Neural progenitor cell (in vitro differentiated cells): ENCODE results near the gene TPSAB1. TPM values are rescaled to one million over a fixed set of nuclear protein-coding genes. Genes with fewer than 3 reads are reported as not detected.

Source experiments
- DNase-seq: peaks from one replicate; pipeline ENCODE4 v3.0.0-alpha.2; 2016; ENCODE audit warnings: low spot score
- H2AFZ ChIP-seq: fragments of 200-600 bp; sonication (generic); replicated peaks from 2 replicates; pipeline ENCODE4 v1.6.1; 2016; ENCODE audit warnings: antibody characterized with exemption
- H3F3A ChIP-seq: fragments of 200-600 bp; sonication (generic); 2 replicates; pipeline ENCODE4 v1.6.1; 2016; ENCODE audit warnings: antibody characterized with exemption, low read depth
- H3K27ac ChIP-seq: fragments of 200-600 bp; sonication (generic); 2 replicates; pipeline ENCODE4 v1.5.1; 2016; ENCODE audit warnings: mild to moderate bottlenecking
- H3K27me3 ChIP-seq: fragments of 200-600 bp; sonication (generic); 2 replicates; pipeline ENCODE4 v1.6.1; 2016; ENCODE audit warnings: mild to moderate bottlenecking, moderate library complexity
- H3K36me3 ChIP-seq: fragments of 200-600 bp; sonication (generic); 2 replicates; pipeline ENCODE4 v1.5.1; 2016
- H3K4me1 ChIP-seq: fragments of 200-600 bp; sonication (generic); 2 replicates; pipeline ENCODE4 v1.6.1; 2016; ENCODE audit warnings: mixed run types
- H3K4me2 ChIP-seq: fragments of 200-600 bp; sonication (generic); 2 replicates; pipeline ENCODE4 v1.6.1; 2016
- H3K4me3 ChIP-seq: fragments of 200-600 bp; sonication (generic); 2 replicates; pipeline ENCODE4 v1.5.1; 2016
- H3K79me2 ChIP-seq: fragments of 200-600 bp; sonication (generic); 2 replicates; pipeline ENCODE4 v1.6.1; 2016; ENCODE audit warnings: low read depth
- H3K9ac ChIP-seq: fragments of 200-600 bp; sonication (generic); 2 replicates; pipeline ENCODE4 v1.6.1; 2016
- H3K9me3 ChIP-seq: fragments of 200-600 bp; sonication (generic); 2 replicates; pipeline ENCODE4 v1.5.1; 2016; ENCODE audit warnings: low read depth
- H4K20me1 ChIP-seq: fragments of 200-600 bp; sonication (generic); 2 replicates; pipeline ENCODE4 v1.6.1; 2016; ENCODE audit warnings: low read depth
- H3K27ac Mint-ChIP-seq: 3 replicates; pipeline ENCODE4 v1.8.0; 2021; ENCODE audit warnings: mixed read lengths
- H3K27me3 Mint-ChIP-seq: 2 replicates; pipeline ENCODE4 v1.8.0; 2022; ENCODE audit warnings: low read depth, mild to moderate bottlenecking, inconsistent platforms, moderate library complexity, mixed read lengths; ENCODE audit not compliant: insufficient read depth
- H3K36me3 Mint-ChIP-seq: 3 replicates; pipeline ENCODE4 v1.8.0; 2021; ENCODE audit warnings: mixed read lengths
- H3K4me1 Mint-ChIP-seq: 3 replicates; pipeline ENCODE4 v1.8.0; 2021; ENCODE audit warnings: mixed read lengths
- H3K4me3 Mint-ChIP-seq: 3 replicates; pipeline ENCODE4 v1.8.0; 2021; ENCODE audit warnings: mild to moderate bottlenecking, moderate library complexity, mixed read lengths
- H3K9me3 Mint-ChIP-seq: 3 replicates; pipeline ENCODE4 v1.8.0; 2020; ENCODE audit warnings: mixed read lengths
- EZH2 ChIP-seq: fragments of 200-600 bp; sonication (generic); IDR thresholded peaks from 2 replicates; pipeline ENCODE4 v1.6.1; 2017; ENCODE audit warnings: antibody characterized with exemption, mild to moderate bottlenecking, moderate library complexity
- EZH2phosphoT487 ChIP-seq: fragments of 200-600 bp; sonication (generic); IDR thresholded peaks from 2 replicates; pipeline ENCODE4 v1.6.1; 2017; ENCODE audit warnings: antibody characterized with exemption
- total RNA-seq: library from RNA; depleted of rRNA; stranded (reverse); fragments of >200 nt; gene quantifications from 2 replicates; pipeline ENCODE4 v1.2.3, GENCODE V29; 2015; ENCODE audit warnings: low replicate concordance
- TF ChIP-seq, protein P1 (sequence below): fragments of 200-600 bp; sonication (generic); IDR thresholded peaks from 2 replicates; pipeline ENCODE4 v1.5.1; 2017; ENCODE audit warnings: antibody characterized with exemption, mild to moderate bottlenecking

Gene TPSAB1
- total RNA-seq, 1 donor from 2014 or later, result not detected

DNA sequence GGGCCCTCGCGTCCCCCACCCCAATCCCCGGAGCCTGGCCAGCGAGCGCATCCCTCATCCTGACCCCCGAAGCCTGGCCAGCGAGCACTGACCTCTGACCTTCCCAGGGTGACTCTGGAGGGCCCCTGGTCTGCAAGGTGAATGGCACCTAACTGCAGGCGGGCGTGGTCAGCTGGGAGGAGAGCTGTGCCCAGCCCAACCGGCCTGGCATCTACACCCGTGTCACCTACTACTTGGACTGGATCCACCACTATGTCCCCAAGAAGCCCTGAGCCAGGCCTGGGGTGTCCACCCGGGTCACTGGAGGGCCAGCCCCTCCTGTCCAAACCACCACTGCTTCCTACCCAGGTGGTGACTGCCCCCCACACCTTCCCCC lies 17.7 kb downstream of the TPSAB1 start:
- H3K27me3 ChIP-seq, result peaks cover 37% of the 10 kb centered on the region
- Mint-ChIP-seq H3K36me3 (no peaks in the 10 kb centered on the region), H3K4me1 (peaks cover 7% of the 10 kb centered on the region)

DNA sequence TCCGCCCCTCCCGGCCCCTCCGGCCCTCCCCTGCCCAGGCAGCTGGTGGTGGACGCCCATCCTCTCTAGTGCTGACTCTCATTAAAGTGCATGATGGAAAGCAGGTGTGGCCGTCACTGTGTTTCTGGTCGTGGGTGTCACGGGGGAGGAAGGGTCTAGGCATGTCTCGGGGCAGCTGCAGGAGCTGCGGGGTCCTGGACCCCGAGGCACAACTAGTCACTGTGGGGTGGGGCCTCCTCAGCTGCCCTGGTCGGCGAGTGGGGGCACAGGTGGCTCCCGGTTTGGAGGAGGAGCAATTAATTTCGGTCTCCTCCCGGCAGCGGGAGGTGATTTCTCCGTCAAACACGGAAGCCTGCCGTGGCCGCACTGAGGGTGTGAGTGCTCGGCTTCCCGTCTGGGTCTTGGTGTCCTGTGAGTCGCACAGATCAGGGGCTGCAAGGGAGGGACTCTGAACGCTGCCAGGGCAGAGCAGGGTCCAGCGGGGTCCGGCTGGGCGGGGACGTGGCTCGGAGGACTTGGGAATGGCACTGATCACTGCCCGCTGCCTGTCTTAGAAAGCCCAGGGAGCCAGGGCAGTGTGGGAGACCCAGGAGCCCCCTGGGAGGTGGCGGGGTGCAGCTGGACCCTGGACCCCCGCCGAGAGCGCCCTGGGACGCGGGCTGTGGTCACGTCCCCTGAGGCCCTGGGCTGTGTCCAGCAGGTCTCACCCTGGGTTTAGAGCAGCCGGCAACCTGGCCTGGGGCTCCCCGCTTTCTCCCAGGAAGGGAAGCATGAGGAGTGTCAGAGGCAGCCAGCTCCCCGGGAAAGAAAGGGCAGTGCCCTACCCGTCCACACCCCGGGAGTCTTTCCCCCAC lies 18.6 kb downstream of the TPSAB1 start:
- H3K4me1 ChIP-seq, result peaks cover 4% of the 10 kb centered on the region
- H3K27me3 ChIP-seq, result peaks cover 37% of the 10 kb centered on the region
- H3K9me3 ChIP-seq, result no peaks in the 10 kb centered on the region
- peak overlapping the region; percentile 41 for H3K4me3 Mint-ChIP-seq
- H3K36me3 Mint-ChIP-seq, result no peaks in the 10 kb centered on the region
- TF ChIP-seq EZH2phosphoT487 (no peak), EZH2 (no peak)
- TF ChIP-seq, protein P1, sequence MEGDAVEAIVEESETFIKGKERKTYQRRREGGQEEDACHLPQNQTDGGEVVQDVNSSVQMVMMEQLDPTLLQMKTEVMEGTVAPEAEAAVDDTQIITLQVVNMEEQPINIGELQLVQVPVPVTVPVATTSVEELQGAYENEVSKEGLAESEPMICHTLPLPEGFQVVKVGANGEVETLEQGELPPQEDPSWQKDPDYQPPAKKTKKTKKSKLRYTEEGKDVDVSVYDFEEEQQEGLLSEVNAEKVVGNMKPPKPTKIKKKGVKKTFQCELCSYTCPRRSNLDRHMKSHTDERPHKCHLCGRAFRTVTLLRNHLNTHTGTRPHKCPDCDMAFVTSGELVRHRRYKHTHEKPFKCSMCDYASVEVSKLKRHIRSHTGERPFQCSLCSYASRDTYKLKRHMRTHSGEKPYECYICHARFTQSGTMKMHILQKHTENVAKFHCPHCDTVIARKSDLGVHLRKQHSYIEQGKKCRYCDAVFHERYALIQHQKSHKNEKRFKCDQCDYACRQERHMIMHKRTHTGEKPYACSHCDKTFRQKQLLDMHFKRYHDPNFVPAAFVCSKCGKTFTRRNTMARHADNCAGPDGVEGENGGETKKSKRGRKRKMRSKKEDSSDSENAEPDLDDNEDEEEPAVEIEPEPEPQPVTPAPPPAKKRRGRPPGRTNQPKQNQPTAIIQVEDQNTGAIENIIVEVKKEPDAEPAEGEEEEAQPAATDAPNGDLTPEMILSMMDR, result no peak
- H3F3A ChIP-seq, result no peaks in the 10 kb centered on the region
- no peak overlapping the region for H3K9ac ChIP-seq
- no peaks in the 10 kb centered on the region for H3K36me3 ChIP-seq
- H3K27ac ChIP-seq, result no peak overlapping the region
- H3K4me2 ChIP-seq, result peak overlapping the region; percentile 38
- no peak overlapping the region for H2AFZ ChIP-seq
- H4K20me1 ChIP-seq, result no peaks in the 10 kb centered on the region
- H3K9me3 Mint-ChIP-seq, result no peaks in the 10 kb centered on the region
- DNase-seq, result no peak
- H3K4me1 Mint-ChIP-seq, result peaks cover 7% of the 10 kb centered on the region
- peak overlapping the region; percentile 19 for H3K4me3 ChIP-seq
- peaks cover 25% of the 10 kb centered on the region for H3K27me3 Mint-ChIP-seq
- H3K79me2 ChIP-seq, result no peaks in the 10 kb centered on the region
- no peak overlapping the region for H3K27ac Mint-ChIP-seq

More for the DNA sequence above, 17.7 kb downstream of the TPSAB1 start:
- Histone ChIP-seq H3K27ac (no peak overlapping the region), H4K20me1 (no peaks in the 10 kb centered on the region), H3K4me2 (no peak overlapping the region), H3K4me3 (no peak overlapping the region), H3K36me3 (no peaks in the 10 kb centered on the region), H3K9ac (no peak overlapping the region), H3K4me1 (peaks cover 4% of the 10 kb centered on the region), H2AFZ (no peak overlapping the region), H3K9me3 (no peaks in the 10 kb centered on the region), H3F3A (no peaks in the 10 kb centered on the region), H3K79me2 (no peaks in the 10 kb centered on the region)
- TF ChIP-seq, protein P1, result no peak
- no peak for TF ChIP-seq EZH2phosphoT487
- no peak for TF ChIP-seq EZH2
- DNase-seq, result no peak
- Mint-ChIP-seq H3K27ac (no peak overlapping the region), H3K9me3 (no peaks in the 10 kb centered on the region), H3K4me3 (no peak overlapping the region), H3K27me3 (peaks cover 23% of the 10 kb centered on the region)

DNA sequence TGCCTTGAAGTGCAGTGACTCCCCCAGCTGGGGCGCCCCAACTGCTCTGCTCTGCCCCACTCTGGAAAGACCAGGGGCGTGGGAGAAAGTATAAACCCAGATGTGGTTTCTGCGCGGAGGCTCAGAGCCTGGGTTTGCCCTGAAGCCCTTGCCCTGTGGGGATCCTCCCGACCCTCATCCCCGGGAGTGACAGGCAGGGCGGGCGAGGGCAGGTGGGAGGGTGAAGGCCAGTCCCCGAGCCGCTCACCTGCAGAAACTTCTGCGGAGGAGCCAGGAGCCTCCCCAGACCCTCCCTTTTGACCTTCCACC lies 19.2 kb downstream of the TPSAB1 start:
- H3K27ac Mint-ChIP-seq, result no peak overlapping the region
- Histone ChIP-seq H3F3A (peaks cover 5% of the 10 kb centered on the region), H3K27ac (no peak overlapping the region), H3K9ac (no peak overlapping the region), H3K79me2 (no peaks in the 10 kb centered on the region), H3K4me1 (peaks cover 4% of the 10 kb centered on the region), H4K20me1 (no peaks in the 10 kb centered on the region), H2AFZ (no peak overlapping the region), H3K4me2 (no peak overlapping the region), H3K27me3 (peaks cover 37% of the 10 kb centered on the region), H3K9me3 (no peaks in the 10 kb centered on the region), H3K4me3 (no peak overlapping the region), H3K36me3 (no peaks in the 10 kb centered on the region)
- H3K4me1 Mint-ChIP-seq, result peaks cover 7% of the 10 kb centered on the region
- no peak for TF ChIP-seq EZH2
- TF ChIP-seq, protein P1, result no peak
- no peak for TF ChIP-seq EZH2phosphoT487
- H3K27me3 Mint-ChIP-seq, result peaks cover 31% of the 10 kb centered on the region
- H3K4me3 Mint-ChIP-seq, result no peak overlapping the region
- H3K36me3 Mint-ChIP-seq, result no peaks in the 10 kb centered on the region
- H3K9me3 Mint-ChIP-seq, result peaks cover 3% of the 10 kb centered on the region
- DNase-seq, result no peak
